IMR-90 (cell line): Measurements from ENCODE around the gene TMEM61. TPM values are rescaled to one million over a fixed set of nuclear protein-coding genes. Genes with fewer than 3 reads are reported as not detected.
A peak's percentile ranks its signal among the peaks of the same experiment; 100 is the strongest.

Experiments used
- ATAC-seq: fragments of 200-7000 bp; cut with Tn5 transposase; 2 replicates; pipeline ENCODE4 v1.9.1; 2020; ENCODE audit warnings: low read depth, mild to moderate bottlenecking, moderate library complexity
- Bru-seq: library from RNA; stranded (reverse); fragments of 400-500 nt; gene quantifications from one replicate; lab custom pipeline; 2021; lab: Mats Ljungman, UMichigan
- BruChase-seq, 2 experiments: library from RNA; stranded (reverse); fragments of 400-500 nt; gene quantifications; one replicate each; lab custom pipeline; 2021; lab: Mats Ljungman, UMichigan
- BruUV-seq: library from RNA; stranded (reverse); fragments of 400-500 nt; replicated peaks from 2 replicates; lab custom pipeline; 2021; lab: Mats Ljungman, UMichigan
- CTCF ChIA-PET: fragments of 300-600 bp; formaldehyde crosslinking; extraction: SDS; loops from one replicate; lab custom pipeline; 2021; ENCODE audit warnings: antibody characterized with exemption; lab: Yijun Ruan, JAX
- POLR2A ChIA-PET: fragments of 300-600 bp; sonication (Branson Sonifier 250); formaldehyde crosslinking; loops from one replicate; lab custom pipeline; 2022; ENCODE audit warnings: antibody characterized with exemption; ENCODE audit not compliant: unreplicated experiment; lab: Charles Lee
- DNase-seq: peaks from one replicate; pipeline ENCODE4 v3.0.0; 2013
- H2AFZ ChIP-seq: replicated peaks from 2 replicates; pipeline ENCODE3; 2013; ENCODE audit warnings: low read length, mild to moderate bottlenecking; ENCODE audit not compliant: poor library complexity
- H2AK5ac ChIP-seq: 2 replicates; pipeline ENCODE4 v1.6.1; 2013; ENCODE audit warnings: low read depth, low read length, inconsistent platforms
- H2AK9ac ChIP-seq: replicated peaks from 2 replicates; pipeline ENCODE3; 2013; ENCODE audit warnings: mild to moderate bottlenecking, low read depth, low read length, moderate library complexity; ENCODE audit not compliant: poor library complexity
- H2BK120ac ChIP-seq: 2 replicates; pipeline ENCODE4 v1.6.1; 2013; ENCODE audit warnings: low read depth, low read length, inconsistent platforms
- H2BK15ac ChIP-seq: 3 replicates; pipeline ENCODE4 v1.6.1; 2013; ENCODE audit warnings: low read depth, low read length, inconsistent platforms
- H2BK20ac ChIP-seq: 2 replicates; pipeline ENCODE4 v1.6.1; 2013; ENCODE audit warnings: low read depth, mild to moderate bottlenecking, inconsistent platforms, low read length, moderate library complexity
- H2BK5ac ChIP-seq: 2 replicates; pipeline ENCODE4 v1.6.1; 2013; ENCODE audit warnings: mild to moderate bottlenecking, low read depth, low read length, inconsistent platforms; ENCODE audit not compliant: poor library complexity, severe bottlenecking
- H3K14ac ChIP-seq: replicated peaks from 2 replicates; pipeline ENCODE4 v1.6.1; 2013; ENCODE audit warnings: low read depth, low read length, inconsistent platforms
- H3K18ac ChIP-seq: 2 replicates; pipeline ENCODE4 v1.6.1; 2013; ENCODE audit warnings: low read depth, low read length, control low read depth
- H3K23ac ChIP-seq: 2 replicates; pipeline ENCODE4 v1.6.1; 2013; ENCODE audit warnings: low read depth, low read length, inconsistent platforms
- H3K27ac ChIP-seq: 2 replicates; pipeline ENCODE4 v1.5.1; 2013; ENCODE audit warnings: mild to moderate bottlenecking, control low read depth, low read length; ENCODE audit not compliant: insufficient read depth
- H3K27me3 ChIP-seq: 2 replicates; pipeline ENCODE4 v1.6.1; 2013; ENCODE audit warnings: low read length; ENCODE audit not compliant: control insufficient read depth, insufficient read depth
- H3K36me3 ChIP-seq: 2 replicates; pipeline ENCODE4 v1.6.1; 2013; ENCODE audit warnings: low read length, mixed read lengths; ENCODE audit not compliant: control insufficient read depth, insufficient read depth
- H3K4ac ChIP-seq: 2 replicates; pipeline ENCODE4 v1.6.1; 2013; ENCODE audit warnings: low read depth, low read length, inconsistent platforms
- H3K4me1 ChIP-seq: 2 replicates; pipeline ENCODE4 v1.6.1; 2013; ENCODE audit warnings: low read length, mixed read lengths; ENCODE audit not compliant: control insufficient read depth, insufficient read depth
- H3K4me2 ChIP-seq: 2 replicates; pipeline ENCODE4 v1.6.1; 2013; ENCODE audit warnings: low read depth, mild to moderate bottlenecking, control low read depth, low read length, moderate library complexity
- H3K4me3 ChIP-seq: 2 replicates; pipeline ENCODE4 v1.5.1; 2013; ENCODE audit warnings: low read depth, mild to moderate bottlenecking, control low read depth, low read length, moderate library complexity; ENCODE audit not compliant: insufficient read depth
- H3K56ac ChIP-seq: 2 replicates; pipeline ENCODE4 v1.6.1; 2013; ENCODE audit warnings: low read length, inconsistent platforms; ENCODE audit not compliant: insufficient read depth; ENCODE audit errors: extremely low read depth
- H3K79me1 ChIP-seq, 2 experiments: 2 replicates each; pipeline ENCODE4 v1.6.1; 2013; ENCODE audit warnings: low read length in 2 of 2, inconsistent platforms in 1 of 2, low read depth in 1 of 2
- H3K9ac ChIP-seq: 2 replicates; pipeline ENCODE4 v1.6.1; 2013; ENCODE audit warnings: low read depth, low read length, control low read depth
- H3K9me1 ChIP-seq: 2 replicates; pipeline ENCODE4 v1.6.1; 2013; ENCODE audit warnings: low read length, inconsistent platforms; ENCODE audit not compliant: insufficient read depth
- H3K9me3 ChIP-seq: 2 replicates; pipeline ENCODE4 v1.6.1; 2013; ENCODE audit warnings: low read length; ENCODE audit not compliant: control insufficient read depth, insufficient read depth
- H4K20me1 ChIP-seq: 2 replicates; pipeline ENCODE4 v1.6.1; 2013; ENCODE audit warnings: low read length, inconsistent platforms; ENCODE audit not compliant: insufficient read depth
- H4K5ac ChIP-seq: 2 replicates; pipeline ENCODE4 v1.6.1; 2013; ENCODE audit warnings: mild to moderate bottlenecking, low read depth, low read length, control low read depth
- H4K8ac ChIP-seq, 2 experiments: 2 replicates each; pipeline ENCODE4 v1.6.1; 2013; ENCODE audit warnings: low read depth in 2 of 2, low read length in 2 of 2, control low read depth in 1 of 2, inconsistent platforms in 1 of 2
- H4K91ac ChIP-seq: 2 replicates; pipeline ENCODE4 v1.6.1; 2013; ENCODE audit warnings: low read depth, low read length, inconsistent platforms; ENCODE audit not compliant: insufficient read depth
- CHD1 ChIP-seq: IDR thresholded peaks from 2 replicates; pipeline ENCODE4 v1.6.1; 2012; ENCODE audit warnings: low read depth, low read length, improper control_type of control experiment
- CTCF ChIP-seq: conservative IDR thresholded peaks from 2 replicates; pipeline ENCODE4 v1.5.1; 2012; ENCODE audit warnings: mild to moderate bottlenecking, low read depth, low read length, improper control_type of control experiment
- ELK1 ChIP-seq: fragments of 150-350 bp; IDR thresholded peaks from 2 replicates; pipeline ENCODE4 v1.6.1; 2016; ENCODE audit warnings: low read depth, mild to moderate bottlenecking, low read length, moderate library complexity, borderline replicate concordance
- MAFK ChIP-seq: IDR thresholded peaks from 2 replicates; pipeline ENCODE4 v1.6.1; 2012; ENCODE audit warnings: low read depth, low read length, improper control_type of control experiment
- MXI1 ChIP-seq: IDR thresholded peaks from 2 replicates; pipeline ENCODE4 v1.6.1; 2012; ENCODE audit warnings: low read depth, mild to moderate bottlenecking, low read length, moderate library complexity, borderline replicate concordance
- NFE2L2 ChIP-seq: fragments of 150-350 bp; IDR thresholded peaks from 2 replicates; pipeline ENCODE4 v1.6.1; 2016; ENCODE audit warnings: low read depth, mild to moderate bottlenecking, low read length
- POLR2A ChIP-seq: IDR thresholded peaks from 2 replicates; pipeline ENCODE4 v1.6.1; 2012; ENCODE audit warnings: mild to moderate bottlenecking, low read depth, low read length
- RAD21 ChIP-seq: IDR thresholded peaks from 2 replicates; pipeline ENCODE4 v1.6.1; 2012; ENCODE audit warnings: low read length, improper control_type of control experiment
- RFX5 ChIP-seq: IDR thresholded peaks from 2 replicates; pipeline ENCODE4 v1.8.0; 2012; ENCODE audit warnings: low read depth, mild to moderate bottlenecking, low read length, moderate library complexity
- SMC3 ChIP-seq: fragments of 150-350 bp; IDR thresholded peaks from 2 replicates; pipeline ENCODE4 v1.6.1; 2016; ENCODE audit warnings: low read depth, mild to moderate bottlenecking, antibody characterized with exemption, low read length, moderate library complexity
- WGBS, 2 experiments: methylation state at CpG; one replicate each; pipeline versions ENCODE4 v1.1.5 to v1.1.7; 2013; ENCODE audit warnings: missing lambda C conversion rate in 2 of 2; ENCODE audit not compliant: insufficient read length in 1 of 2; ENCODE audit errors: extremely low coverage in 2 of 2; 5-methylcytosine and 5-hydroxymethylcytosine counted together
- dilution Hi-C: fragments of 300-500 bp; cut with HindIII; formaldehyde crosslinking; loops from one replicate; pipeline ENCODE4 v1.14.3; 2018; ENCODE audit warnings: low sequenced_read_pairs; ENCODE audit not compliant: unreplicated experiment
- in situ Hi-C: fragments of 300-500 bp; cut with MboI; formaldehyde crosslinking; loops from 3 replicates; pipeline ENCODE4 v1.14.3; 2019; ENCODE audit warnings: low sequenced_read_pairs, inconsistent platforms, mixed read lengths
- intact Hi-C: fragments of 100-400 bp; cut with micrococcal nuclease; formaldehyde crosslinking; loops from 2 replicates; pipeline ENCODE4 v1.10.0; 2022
- long read RNA-seq: library from polyadenylated mRNA; unstranded; transcript quantifications from one replicate; pipeline ENCODE4 v2.0.0, GENCODE V29; 2021; ENCODE audit not compliant: unreplicated experiment
- polyA plus RNA-seq, 3 experiments: library from polyadenylated mRNA; depleted of rRNA; stranded (reverse); fragments of >200 nt; gene quantifications; 2 replicates each; pipeline ENCODE4 v1.2.3, GENCODE V29; 2012; ENCODE audit warnings: low replicate concordance in 1 of 3
- total RNA-seq: library from RNA; depleted of rRNA; stranded (reverse); fragments of >200 nt; gene quantifications from 2 replicates; pipeline ENCODE4 v1.2.3, GENCODE V29; 2012; rRNA removed

Gene TMEM61
- not detected in 2 replicates for total RNA-seq
- polyA plus RNA-seq (2012; rRNA removed), result 0.10 TPM in 1 of 2 replicates, not detected in the other
- not detected in 2 replicates for polyA plus RNA-seq (2012; cell fraction: cytosol; rRNA removed)
- 0.11 TPM in 1 of 2 replicates, not detected in the other for polyA plus RNA-seq (2012; cell fraction: nucleus; rRNA removed; ENCODE audit: low replicate concordance)
- percentile 7 among the genes with signal in this experiment for Bru-seq, nascent RNA
- BruChase-seq, experiment 1, labeled RNA remaining after a 6-hour chase, result percentile 16 among the genes with signal in this experiment
- percentile 15 among the genes with signal in this experiment for BruChase-seq, experiment 2, labeled RNA remaining after a 2-hour chase
- long read RNA-seq, result 0 reads

DNA sequence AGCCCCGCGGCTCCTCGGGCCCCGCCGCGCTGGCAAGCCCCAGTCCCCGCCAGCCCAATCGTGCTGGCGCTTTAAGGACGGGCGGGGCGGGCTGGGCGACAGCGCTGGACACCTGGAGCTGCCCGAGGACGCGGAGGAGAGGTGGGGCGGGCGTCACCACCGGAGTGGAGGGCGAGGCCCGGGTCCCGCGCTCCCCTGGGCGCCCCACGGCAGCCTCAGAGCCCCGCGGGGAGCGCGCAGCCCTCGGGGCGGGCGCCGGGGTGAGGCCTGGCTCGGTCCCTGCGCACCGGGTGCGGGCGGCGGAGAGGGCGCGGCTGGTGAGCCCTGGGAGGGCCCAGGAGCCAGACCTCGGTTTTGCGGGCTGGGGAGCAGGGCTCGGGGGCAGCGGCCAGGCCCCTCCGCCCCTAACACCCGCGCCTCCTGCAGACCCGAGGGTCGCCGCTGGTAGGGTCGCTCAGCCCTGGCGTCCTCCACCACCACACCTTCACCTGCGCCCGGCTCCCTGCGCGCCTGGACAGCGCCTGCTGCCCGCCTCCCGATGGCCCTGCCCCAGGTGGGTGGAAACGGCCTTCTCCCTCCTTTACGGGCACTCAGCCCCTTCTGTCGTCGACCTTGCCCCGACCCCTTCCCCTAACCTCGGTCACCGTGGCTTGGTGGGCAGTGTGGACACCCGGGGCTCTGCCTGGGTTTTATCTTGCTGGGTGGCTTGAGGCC lies at the start of gene TMEM61:
Gene TMEM61 (plus strand): TSS at position 101 of the 714 bp plus-strand sequence. CDS start 438 bp downstream, at position 539.
- Histone ChIP-seq H4K8ac (no peak within 1 kb of the TSS), H2BK120ac (no peak within 1 kb of the TSS), H2BK5ac (no peak within 1 kb of the TSS), H3K27me3 (peaks cover 79% of the 10 kb centered on the region), H2BK15ac (no peak within 1 kb of the TSS), H3K9ac (no peak within 1 kb of the TSS), H3K27ac (no peak within 1 kb of the TSS), H2AK9ac (peak within 1 kb of the TSS; percentile 70), H3K18ac (no peak within 1 kb of the TSS), H3K4me3 (peak within 1 kb of the TSS; percentile 27; the same call in 1 of the 2 replicates), H3K4ac (no peak within 1 kb of the TSS), H3K4me2 (peak within 1 kb of the TSS; percentile 37), H4K5ac (no peak within 1 kb of the TSS), H3K23ac (0 out of 2 replicates have a peak within 1 kb of the TSS, but pooled peaks have one; percentile 0), H3K9me3 (no peaks in the 10 kb centered on the region), H3K79me1 (no peaks in the 10 kb centered on the region), H3K56ac (no peak within 1 kb of the TSS), H2AFZ (peak within 1 kb of the TSS; percentile 72), H3K14ac (no peak within 1 kb of the TSS), H2BK20ac (no peak within 1 kb of the TSS), H3K36me3 (no peaks in the 10 kb centered on the region), H3K4me1 (no peaks in the 10 kb centered on the region), H3K9me1 (0 out of 2 replicates have a peak, but pooled peaks cover 4% of the 10 kb centered on the region), H2AK5ac (no peak within 1 kb of the TSS), H4K20me1 (no peaks in the 10 kb centered on the region), H4K91ac (no peak within 1 kb of the TSS)
- WGBS, 2 experiments, result 8% methylated on average over 24 of the region's 69 CpGs; no CpG with 5 or more reads in 1 of the 2 experiments
- POLR2A ChIA-PET, result no interaction called here
- TF ChIP-seq ELK1 (no peak), NFE2L2 (no peak), POLR2A (no peak), CHD1 (no peak), MAFK (no peak), RFX5 (no peak), CTCF (no peak), RAD21 (no peak), SMC3 (no peak), MXI1 (no peak)
- no peak for DNase-seq
- dilution Hi-C loops (no loop called here), intact Hi-C loops (no loop called here), in situ Hi-C loops (no loop called here)
- ATAC-seq, result peak; percentile 42
- CTCF ChIA-PET, result no interaction called here
- BruUV-seq, result no TSS peak
